Stimulated activated CD8-positive, alpha-beta memory T cell treated with anti-CD3 and anti-CD28 coated beads, Interleukin-15, amount 100 ng/mL, for 4 hours (primary cell): ENCODE measurements around the gene TGFBR2.

ENCODE experiments used
- DNase-seq, 2 donors: peaks; one replicate each; pipeline ENCODE4 v3.0.0-alpha.2; 2020; ENCODE audit warnings: low read depth in 2 of 2

Gene TGFBR2

DNA sequence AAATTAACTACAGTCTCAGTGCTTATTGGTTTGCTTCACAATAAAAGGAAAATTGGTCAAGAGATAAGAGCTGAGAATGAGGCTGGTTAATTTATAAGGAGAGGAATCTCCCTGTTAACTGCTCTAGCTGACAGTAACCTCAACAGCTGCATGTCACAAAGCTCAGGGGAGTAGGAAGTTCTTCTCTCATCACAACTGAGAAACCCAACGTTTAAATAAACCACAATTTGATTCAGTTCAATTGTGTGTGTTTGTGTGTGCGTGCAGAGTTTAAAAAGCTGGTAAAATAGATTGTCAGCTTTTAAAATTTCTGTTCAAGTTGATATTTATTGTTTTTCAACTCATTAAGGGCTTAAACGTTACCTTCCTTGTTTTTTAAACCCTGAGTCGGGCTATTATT, 3.5 kb upstream of the TGFBR2 start:
- DNase-seq, result no peak

DNA sequence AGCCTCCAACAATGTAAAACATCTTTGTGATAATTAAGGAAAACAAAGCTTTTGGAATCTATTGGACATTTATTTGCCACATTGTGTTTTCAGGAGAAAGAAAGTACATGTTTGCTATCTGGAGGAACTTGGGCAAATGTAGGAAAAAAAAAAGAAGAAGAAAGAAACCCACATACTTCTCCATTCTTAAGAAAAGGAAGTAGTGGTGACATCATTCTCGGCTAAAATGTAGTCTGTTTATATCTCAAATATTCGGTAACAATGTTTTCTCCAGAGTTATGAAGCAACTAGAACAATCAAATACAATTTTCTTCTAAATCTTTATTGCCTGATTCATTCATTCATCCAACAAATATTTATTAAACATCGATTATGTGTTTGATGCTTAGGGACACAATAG, 2.3 kb upstream of the TGFBR2 start:
- DNase-seq, result no peak

DNA sequence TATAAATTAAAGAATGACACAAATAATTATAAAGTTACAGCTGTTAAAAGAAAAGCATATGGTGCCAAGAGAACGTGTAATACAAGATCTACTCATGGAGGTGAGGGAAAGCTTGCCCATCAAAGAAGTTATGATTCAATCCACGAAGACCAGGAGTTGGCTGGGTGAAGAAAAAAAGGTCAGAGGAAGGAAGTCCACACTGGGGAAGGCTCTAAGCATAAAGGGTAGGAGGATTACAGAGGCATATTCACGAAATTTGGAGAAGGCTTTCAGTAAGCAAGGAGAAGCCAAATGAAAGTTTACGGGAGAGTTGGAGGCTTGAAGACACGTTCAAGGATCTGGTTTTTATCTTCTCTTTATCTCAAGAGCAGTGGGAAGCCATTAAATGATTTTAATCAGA, 1.8 kb upstream of the TGFBR2 start:
- DNase-seq, result no peak

DNA sequence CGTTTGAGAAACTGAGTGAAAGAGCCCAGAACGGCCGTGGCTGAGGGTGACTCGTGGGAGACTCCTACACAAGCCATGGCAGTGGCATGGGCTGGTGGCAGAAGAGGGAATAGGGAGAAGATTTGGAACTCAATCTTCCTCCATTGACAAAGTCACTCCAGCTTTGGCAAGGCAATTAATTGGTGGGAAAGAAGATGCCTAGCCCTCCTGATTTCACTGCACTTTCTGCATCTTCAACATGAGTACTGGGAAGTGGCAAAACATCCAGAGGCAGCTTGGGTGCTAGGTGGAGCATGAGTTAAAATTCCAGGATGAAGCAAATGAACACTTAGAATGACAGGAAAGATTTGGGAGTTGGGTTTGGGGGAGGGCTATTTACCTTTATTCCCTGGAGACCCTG, 1.4 kb upstream of the TGFBR2 start:
- no peak for DNase-seq

DNA sequence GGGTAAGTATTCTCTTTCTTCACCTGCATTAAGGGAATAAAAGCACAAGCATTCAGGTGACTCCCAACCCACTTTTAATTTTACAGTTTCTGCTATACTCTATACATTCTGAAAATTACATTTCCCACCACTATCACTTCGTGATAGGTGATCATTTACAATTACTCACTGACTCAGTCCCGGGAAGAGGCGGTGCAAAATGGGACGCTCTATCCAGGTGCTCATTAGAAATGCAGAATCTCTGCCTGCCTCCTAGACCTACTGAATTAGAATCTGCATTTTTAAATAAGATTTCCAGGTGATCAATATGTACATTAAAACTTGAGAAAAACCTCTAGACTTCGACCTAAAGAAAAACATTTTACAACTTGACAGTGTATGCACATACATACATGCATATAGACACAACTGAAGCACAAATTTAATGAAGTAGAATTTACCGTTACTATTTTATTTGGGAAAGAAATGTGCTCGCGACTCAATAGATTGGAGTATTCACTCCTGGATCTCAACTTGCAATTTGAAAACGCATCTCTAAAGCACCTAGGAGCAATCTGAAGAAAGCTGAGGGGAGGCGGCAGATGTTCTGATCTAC, 598 bp upstream of the TGFBR2 start:
- no peak for DNase-seq

DNA sequence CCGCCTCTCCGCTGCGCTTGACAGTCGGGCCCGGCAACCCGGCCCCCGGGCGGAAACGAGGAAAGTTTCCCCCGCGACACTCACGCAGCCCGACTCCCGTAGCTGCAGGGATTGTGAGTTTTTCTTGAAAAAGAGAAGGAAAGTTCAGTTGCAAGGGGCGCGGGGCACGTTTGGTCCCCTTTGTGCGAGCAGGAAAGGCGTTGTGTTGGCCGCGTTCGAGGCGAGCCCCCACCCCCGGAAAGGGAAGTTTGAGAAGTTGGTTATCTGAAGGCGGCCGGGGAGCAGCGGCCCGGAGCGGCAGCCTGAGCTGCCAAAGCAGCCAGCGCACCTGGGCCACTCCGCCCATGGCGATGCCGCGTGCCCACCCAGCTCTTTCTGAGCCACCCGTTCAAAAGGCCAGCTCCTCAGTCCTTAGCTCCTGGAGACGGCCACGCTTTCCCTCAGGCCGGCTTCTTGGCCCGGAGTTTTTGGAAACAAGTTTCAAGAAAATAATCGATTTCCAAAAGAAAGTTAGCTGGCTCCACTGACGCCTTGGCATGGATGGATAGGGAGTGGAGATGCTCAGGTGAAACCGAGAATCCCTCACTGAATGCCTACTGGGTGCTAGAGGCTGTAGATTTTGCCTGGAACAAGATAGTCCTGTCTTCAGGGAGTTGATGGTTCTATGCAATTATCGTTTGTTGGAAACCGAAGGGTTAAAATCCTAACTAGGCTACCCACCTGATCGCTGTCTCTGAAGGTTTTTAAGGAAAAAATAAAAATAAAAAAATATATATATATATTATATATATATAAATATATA, 832 bp downstream of the TGFBR2 start:
- DNase-seq, result peak; percentile 55

DNA sequence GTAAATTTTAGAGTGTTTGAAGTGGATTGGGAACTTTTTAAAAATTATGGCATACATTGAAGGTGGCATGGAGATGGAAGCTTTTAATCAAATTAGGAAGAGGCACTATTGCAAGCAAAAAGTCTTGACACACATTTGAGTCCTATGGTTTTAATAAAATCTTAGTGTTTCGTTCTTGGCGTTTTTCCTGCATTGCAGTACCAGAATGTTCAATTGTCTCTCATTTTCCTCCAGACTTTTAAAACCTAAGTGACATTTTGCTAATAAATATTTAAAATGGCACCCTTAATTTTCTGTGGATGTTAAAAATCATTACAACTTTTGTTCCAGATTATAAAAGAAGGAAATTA, 2.2 kb downstream of the TGFBR2 start:
- no peak for DNase-seq

DNA sequence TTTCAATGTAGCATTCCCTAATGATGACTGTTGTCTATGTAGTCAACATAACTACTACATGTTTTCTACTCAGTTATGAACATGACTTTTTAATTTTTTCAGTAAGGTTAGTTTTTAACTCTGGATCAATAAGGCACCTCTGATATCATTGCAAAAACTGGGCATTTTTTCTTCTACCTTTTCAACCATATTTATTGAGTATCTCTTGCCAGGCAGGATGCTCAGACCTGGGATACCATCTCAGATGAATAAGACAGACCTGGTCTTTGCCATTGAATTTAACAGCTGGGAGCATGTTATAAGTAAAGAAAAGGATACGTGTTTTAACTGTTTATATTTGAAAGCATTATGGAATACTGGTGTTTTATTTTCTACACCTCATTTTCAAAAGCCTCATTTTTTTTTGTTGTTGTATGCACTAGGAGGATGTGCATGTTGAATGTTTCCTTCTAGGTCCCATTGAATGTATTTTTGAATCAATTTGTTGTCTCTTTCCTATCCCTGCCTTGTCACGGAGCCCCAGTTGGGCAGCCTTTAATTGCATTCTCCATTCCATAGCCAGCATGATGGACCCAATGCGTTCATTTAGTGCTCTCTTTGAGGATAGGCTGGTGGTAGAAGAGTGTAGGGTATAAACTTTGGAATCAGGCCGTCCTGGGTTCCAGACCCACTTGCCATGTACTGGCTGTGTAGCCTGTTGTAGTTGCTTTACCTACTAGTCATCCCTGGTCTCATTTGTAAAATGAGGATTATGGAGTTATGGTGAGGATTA, 3.7 kb downstream of the TGFBR2 start:
- DNase-seq, result no peak

DNA sequence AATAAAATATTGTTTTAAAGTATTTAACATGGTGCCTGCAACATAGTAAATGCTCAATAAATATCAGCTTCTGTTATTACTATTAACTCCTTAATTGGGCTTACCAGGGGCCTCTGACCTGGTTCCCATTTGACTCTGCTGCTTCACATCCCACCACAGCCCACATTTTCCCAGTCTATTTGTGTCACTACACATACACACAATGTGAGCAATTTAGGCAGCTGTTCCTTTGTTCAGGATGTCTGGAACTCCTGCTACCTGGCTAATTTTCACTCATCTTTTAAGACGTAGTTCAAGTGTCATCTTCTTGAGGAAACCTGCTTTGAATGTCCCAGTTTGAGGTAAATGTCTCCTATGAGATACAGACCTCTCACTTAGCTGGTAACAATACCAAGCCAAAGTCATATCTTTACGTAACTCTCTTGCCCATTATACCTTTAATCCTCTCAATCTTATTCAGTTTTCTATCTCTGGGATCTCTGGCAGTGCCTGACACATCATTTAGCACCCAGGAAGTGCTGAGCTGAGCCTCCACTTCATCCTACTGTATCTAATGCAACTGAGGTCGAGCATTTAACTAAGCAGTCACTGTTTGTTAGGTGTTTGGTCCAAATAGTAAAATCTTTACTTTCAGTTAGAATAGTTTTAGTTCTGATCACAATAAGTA, 4.4 kb downstream of the TGFBR2 start:
- no peak for DNase-seq

DNA sequence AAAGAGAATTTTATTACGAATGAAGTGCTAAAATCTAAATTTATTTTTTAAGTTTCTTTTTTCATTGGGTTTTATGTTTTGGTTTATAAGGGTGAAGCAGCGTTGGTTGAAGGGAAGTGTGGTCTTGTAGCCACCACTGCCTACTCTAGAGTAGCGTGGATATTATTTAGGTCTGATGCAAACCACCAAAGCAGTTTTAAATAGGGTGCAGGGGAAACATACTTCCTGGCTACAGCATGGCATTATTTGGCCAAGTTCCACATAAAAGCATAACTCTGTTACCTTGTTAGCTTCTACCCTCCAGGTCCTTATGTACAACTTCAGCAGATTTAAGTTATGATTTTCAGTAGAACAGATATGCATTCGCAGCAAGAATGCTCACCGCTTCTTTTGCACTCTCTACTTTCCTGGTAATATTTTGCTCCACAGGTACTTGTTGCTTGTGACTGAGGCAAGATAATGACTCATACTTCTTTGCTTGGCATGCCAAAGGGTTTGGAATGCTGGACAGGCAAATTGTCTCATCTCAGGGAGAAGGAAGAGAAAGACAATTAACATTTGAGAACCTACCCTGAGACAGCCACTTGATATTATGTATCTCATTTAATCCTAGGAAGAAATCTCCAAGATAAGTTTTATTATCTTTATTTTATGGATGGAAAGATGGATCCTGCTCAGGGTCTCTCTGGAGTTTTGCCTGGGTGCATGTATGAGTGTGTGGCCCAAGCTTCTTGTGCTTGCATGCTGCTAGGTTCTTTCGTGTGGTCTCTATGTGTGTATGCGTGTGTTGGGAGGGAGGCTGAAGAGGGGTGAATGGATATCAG, 5.4 kb downstream of the TGFBR2 start:
- no peak for DNase-seq

DNA sequence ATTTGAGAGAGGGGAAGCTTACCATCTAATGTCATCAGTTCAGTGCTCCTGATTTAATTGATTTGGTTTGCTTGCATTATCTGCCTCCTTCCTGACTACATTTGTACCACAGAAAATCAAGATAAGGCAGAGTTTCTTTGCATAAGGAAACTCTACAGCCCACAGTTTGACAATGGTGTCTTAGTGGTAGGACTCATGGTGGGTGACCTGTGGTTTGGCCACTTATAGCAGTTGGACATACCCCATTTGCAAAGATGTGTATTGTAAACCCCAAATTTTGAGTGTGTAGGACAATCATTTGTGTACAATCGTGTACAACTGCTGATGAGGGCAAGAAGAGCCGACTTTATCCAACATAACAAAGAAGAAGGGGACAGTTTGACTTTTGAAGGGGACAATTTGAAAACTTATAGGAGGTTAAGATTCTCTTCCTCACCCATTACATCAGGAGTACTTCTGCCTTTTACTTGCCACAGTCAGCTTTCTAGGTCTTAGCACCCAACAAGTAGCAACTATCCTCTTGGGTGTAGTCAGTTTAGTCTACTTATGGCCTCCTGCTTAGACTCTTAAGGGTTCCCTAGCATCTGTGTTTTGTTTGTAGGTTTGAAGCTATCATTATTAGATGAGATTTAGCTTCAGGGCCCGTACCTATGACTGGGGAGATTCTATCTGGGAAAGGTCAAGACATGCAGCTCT, 6.2 kb downstream of the TGFBR2 start:
- DNase-seq, result no peak

DNA sequence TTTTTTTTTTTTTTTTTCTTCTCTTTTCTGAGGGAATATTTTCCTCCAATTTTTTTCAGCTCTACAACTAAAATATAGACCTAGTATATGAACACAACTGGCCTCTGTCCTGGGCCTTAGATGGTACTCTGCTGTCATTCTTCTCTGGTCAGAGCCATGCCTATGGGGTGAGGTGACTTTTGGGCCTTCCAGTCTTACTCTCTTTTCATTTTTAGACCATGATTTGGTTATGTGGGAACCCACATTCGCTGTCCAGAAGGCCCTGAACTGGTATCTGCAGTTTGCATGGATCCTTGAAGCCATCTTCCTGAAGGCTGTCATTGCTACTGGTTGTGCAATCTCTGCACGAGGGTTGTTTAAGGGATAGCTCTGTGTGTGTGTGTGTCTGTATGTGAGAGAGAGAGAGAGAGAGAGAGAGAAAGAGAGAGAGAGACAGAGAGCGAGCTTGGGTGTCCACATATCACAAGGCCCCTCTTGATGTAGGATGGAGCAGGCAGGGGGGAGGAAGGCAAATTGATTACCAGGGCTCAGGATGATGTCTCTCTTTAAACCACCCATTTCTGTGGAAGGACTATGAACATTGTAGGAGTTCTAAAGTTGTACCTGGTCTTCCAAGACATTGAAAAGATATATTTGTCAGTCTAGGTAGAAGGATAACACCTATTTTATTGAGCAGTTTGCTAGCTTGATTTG, 6.9 kb downstream of the TGFBR2 start:
- DNase-seq, result no peak

DNA sequence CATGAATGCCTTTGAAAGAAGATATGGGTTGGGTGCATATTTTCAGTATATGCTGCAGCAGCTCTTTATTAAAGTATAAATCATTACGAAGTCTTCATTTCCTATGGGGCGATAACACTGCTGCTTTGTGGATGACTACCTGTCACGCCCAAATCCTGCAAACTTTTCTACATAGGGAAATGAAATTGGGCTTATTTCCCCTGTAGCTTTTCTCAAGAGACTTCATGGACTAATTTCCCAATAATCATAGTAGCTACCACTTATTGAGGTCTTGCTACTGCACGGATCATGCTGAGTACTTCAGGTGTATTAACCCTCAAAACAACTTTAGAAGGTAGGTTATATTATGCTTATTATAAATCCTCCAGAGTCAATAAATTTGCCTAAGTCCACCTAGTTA, 8.0 kb downstream of the TGFBR2 start:
- DNase-seq, result no peak

DNA sequence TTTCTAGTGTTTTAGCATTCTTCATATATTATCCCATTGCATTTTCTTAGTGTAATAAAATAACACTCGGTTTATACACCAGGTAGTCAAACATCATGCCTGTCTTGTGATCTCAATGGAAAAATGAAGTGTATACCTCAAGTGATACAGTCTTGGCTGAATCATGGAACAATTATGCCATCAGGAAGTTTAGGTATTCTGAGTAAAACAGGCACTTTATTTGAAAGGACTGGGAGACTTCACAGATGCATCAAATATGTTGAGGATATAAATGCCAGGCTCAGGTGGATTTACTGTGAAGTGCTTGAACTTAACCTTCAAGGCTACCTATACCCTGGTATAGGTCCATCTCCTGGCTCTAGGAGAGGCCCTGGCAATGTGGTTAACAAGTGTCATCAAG, 8.5 kb downstream of the TGFBR2 start:
- DNase-seq, result no peak

DNA sequence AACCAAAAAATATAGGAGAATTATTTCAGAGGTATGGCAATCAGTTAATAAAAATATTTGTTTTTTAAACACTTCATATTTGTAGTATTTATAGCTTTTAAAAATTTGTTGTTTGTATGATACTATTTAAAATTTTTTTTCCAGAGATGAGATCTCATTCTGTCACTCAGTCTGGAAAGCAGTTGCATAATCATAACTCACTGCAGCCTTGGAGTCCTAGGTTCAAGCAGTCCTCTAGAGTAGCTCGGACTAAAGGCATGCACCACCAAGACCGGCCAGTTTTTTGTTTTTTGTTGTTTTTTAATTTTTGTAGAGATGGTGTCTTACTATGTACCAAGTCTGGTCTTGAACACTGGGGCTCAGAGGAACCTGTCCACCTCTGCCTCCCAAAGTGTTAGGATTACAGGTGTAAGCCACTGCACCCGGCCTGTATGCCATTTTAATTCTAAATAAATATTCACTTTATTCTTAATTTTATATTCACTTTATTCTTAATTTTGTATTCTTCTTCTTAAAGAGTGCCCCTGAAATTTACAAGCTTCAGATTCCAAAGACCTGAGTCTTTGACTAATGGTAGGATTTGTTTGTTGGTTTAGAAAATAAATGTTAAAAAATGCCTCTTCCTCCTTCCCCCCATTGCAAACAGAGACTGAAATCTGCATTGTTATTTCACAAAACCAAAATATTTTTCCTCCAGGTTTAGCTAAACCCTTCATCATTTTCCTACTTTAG, 9.4 kb downstream of the TGFBR2 start:
- no peak for DNase-seq

DNA sequence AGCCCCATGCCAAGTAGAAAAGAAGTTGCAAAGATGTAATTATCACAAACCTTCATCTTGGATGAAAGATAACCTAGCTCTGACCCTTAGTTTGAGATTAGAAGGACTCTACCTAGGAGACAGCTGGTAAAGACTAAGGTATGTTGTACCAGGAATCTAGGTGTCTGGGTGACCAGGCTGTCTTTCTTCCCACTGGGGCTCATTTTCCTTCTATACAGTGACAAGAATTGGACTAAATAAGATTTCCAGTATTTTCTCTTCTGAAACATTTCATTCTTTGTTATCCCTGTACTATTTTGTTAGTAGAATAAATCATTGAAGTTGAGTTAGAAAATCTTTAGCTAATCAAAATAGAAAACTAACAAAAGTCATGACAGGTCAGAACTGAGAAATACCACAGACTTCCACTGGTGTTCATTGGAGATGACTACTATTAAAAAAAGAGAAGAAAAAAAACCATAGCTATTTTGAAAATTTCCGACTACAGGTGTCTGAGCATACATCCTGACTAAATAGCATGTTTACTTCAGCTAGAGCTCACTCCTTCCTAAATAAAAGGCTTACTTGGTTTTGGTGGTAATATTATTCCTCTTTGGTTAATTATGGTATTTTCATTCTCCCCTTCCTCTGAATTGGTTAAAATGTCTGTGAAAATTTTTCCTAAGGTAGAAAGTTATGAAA, 10.1 kb downstream of the TGFBR2 start:
- no peak for DNase-seq

DNA sequence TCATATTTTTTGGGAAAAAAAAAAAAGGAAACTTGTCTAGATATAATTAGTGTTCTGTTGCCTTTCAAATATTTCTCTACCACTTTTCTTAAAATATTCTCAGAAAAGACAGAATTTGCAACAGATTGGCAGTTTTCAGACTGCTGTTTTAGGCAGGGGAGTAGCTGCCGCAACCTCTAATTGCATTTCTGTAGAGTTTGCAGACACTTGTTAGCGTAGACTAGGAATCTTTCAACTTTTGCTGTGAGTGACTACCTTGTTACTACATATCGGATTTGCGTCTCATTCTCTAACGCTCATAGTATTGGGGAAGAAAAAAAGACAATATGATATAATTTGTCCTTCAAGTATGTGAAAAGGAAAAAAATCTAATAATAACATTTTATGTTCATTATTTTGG, 10.7 kb downstream of the TGFBR2 start:
- no peak for DNase-seq

DNA sequence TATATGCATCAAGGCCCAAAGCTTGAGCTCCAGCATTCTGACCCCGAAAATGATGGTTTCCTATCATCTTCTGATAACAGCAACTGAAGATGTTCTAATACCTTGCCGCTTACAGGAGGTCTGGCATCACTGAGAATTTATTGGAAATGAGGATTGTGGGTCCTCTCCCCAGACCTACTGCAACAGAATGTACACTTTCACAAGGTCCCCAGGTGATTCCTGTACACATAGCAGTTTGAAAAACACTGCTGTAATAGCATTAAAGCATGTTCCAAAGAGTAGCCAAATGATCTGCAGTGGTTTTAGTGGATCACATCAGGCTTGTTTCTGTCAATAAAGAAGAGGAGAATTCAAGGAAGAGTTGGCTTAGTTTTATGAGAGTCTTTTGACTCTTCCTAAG, 11.3 kb downstream of the TGFBR2 start:
- no peak for DNase-seq

DNA sequence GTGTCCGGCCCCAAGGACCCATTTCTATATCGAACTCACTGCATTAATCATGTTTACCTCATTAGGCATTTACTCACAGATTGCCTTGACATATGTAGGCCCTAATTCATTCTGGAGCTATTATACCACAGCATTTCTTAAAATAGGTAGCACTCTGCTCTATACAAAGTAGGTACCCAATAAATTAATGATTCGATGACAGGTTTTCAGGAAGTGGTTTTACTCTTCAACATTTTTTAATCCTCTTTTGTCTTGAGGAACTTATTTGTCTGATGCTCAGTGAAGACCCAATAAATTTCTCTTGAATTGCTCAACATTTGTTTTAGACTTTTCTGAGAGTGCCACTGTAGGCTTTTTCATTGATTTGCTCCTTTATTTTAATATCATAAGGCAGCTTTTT, 12.1 kb downstream of the TGFBR2 start:
- no peak for DNase-seq
